Neuron (in vitro differentiated cells): ENCODE results near the gene GGACT.

Source experiments
- H2AFZ ChIP-seq: one replicate; pipeline ENCODE4 v1.6.1; 2013; ENCODE audit warnings: low read depth, mild to moderate bottlenecking, inconsistent platforms, low read length, moderate library complexity
- H3K27me3 ChIP-seq: one replicate; pipeline ENCODE4 v1.6.1; 2013; ENCODE audit warnings: low read length; ENCODE audit not compliant: insufficient read depth
- H3K36me3 ChIP-seq: one replicate; pipeline ENCODE4 v1.6.1; 2013; ENCODE audit warnings: low read length; ENCODE audit not compliant: insufficient read depth
- H3K4me1 ChIP-seq: one replicate; pipeline ENCODE4 v1.6.1; 2013; ENCODE audit warnings: low read length; ENCODE audit not compliant: insufficient read depth
- H3K4me3 ChIP-seq: 2 replicates; pipeline ENCODE4 v1.5.1; 2013; ENCODE audit warnings: mild to moderate bottlenecking, low read length, moderate library complexity
- H3K9me3 ChIP-seq: one replicate; pipeline ENCODE4 v1.6.1; 2013; ENCODE audit warnings: low read length

GGACT gene

GRCh38 chr13:100540621-100541020 is 48.0 kb downstream of the GGACT start:
- no peak overlapping the region for H2AFZ ChIP-seq

GRCh38 chr13:100537951-100538462 is 50.6 kb downstream of the GGACT start:
- H3K4me1 ChIP-seq: no peaks in the 10 kb centered on the region
- no peak overlapping the region for H2AFZ ChIP-seq
- H3K9me3 ChIP-seq: peaks cover under 1% of the 10 kb centered on the region
- no peak overlapping the region for H3K4me3 ChIP-seq
- H3K36me3 ChIP-seq: peaks cover 2% of the 10 kb centered on the region
- no peaks in the 10 kb centered on the region for H3K27me3 ChIP-seq

More at GRCh38 chr13:100540621-100541020, 48.0 kb downstream of the GGACT start:
- no peaks in the 10 kb centered on the region for H3K27me3 ChIP-seq
- no peaks in the 10 kb centered on the region for H3K36me3 ChIP-seq
- H3K4me1 ChIP-seq: no peaks in the 10 kb centered on the region
- no peaks in the 10 kb centered on the region for H3K9me3 ChIP-seq
- no peak overlapping the region for H3K4me3 ChIP-seq

DNA sequence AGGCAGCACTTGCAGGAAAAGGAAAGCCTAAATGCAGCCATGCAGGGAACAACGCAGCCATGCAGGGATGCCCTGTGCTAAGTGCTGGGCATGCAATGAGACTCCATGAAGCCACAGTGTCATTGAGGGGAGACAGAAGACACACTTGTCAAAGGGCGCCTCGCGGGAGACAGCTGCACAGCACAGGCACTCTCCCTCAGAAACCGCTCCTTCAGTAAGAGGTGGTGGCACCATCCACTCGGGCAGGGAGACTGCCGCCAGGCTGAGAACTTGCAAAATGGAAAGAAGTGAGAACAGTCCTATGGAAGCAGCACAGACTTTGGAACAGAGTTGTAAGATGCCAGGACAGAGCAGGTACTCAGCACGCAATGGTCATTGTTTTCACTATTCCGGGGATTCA is 51.1 kb downstream of the GGACT start:
- no peaks in the 10 kb centered on the region for H3K27me3 ChIP-seq
- peaks cover 6% of the 10 kb centered on the region for H3K36me3 ChIP-seq
- H3K4me3 ChIP-seq: no peak overlapping the region
- H2AFZ ChIP-seq: no peak overlapping the region
- H3K4me1 ChIP-seq: no peaks in the 10 kb centered on the region
- peaks cover 3% of the 10 kb centered on the region for H3K9me3 ChIP-seq

DNA sequence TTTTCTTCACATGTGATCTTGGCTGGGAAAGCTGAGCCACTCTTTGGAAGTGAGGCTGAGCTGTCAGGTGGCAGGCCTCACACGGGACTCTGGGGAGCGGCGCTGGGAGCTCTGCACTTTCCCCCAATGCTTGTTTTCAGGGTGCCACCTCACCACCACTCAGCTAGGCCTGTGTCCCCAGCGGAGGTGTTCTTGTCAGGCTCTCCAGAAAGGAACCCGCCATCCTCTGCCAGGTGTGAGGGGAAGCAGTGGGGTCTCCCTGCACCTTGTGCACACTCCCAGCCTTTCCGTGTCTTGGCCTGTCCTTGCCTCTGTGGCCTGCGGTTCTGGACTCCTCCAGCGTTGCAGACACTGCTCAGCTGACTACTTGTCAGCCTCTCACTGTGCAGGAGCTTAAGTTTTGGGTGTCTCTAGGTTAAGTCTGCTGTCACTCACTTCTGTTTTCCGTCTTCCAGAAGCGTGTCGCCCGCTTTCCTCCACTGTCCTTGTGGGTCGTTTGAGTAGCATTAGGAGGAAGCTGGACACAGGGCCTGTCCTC is 51.9 kb downstream of the GGACT start:
- H3K4me1 ChIP-seq: no peaks in the 10 kb centered on the region
- no peaks in the 10 kb centered on the region for H3K27me3 ChIP-seq
- no peak overlapping the region for H3K4me3 ChIP-seq
- H3K9me3 ChIP-seq: peaks cover 5% of the 10 kb centered on the region
- H2AFZ ChIP-seq: no peak overlapping the region
- H3K36me3 ChIP-seq: peaks cover 9% of the 10 kb centered on the region

DNA sequence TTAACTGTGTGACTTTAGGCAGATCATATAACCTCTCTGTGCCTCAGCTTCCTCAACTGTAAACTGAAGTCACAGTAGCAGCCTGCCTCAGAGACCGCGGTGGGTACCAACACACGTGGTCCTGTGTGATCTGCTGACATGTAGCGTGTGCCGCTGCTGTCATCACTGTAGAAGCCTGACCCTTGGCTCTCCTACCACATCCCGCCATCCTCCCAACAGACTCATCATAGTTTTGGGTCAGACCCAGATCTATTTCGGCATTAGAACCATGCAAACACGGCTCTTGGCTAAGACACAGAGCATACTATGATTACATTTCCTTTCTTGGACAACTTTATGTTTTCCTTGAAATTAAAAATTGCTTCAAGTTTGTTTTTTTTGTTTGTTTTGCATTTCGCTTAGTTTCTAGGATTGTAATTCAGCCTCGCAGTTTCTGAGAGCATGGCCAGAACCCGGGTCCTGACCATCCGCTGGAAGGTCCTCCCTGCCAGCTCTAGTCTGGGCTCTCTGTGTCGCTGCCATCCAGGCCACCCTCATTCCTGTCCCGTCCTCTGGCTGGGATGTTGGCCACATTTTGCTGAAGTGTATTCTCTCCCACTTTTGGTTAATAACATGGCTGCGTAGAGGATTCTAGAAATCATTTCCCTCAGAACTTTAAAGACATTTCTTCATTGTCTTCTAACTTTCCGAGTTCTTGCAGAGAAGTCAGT is 53.0 kb downstream of the GGACT start:
- Histone ChIP-seq H2AFZ (no peak overlapping the region), H3K9me3 (peaks cover 7% of the 10 kb centered on the region), H3K4me3 (no peak overlapping the region), H3K36me3 (peaks cover 13% of the 10 kb centered on the region), H3K27me3 (no peaks in the 10 kb centered on the region), H3K4me1 (no peaks in the 10 kb centered on the region)

GRCh38 chr13:100534911-100535310 is 53.7 kb downstream of the GGACT start:
- Histone ChIP-seq H3K4me3 (no peak overlapping the region), H2AFZ (no peak overlapping the region), H3K36me3 (peaks cover 17% of the 10 kb centered on the region), H3K4me1 (no peaks in the 10 kb centered on the region), H3K9me3 (peaks cover 7% of the 10 kb centered on the region), H3K27me3 (no peaks in the 10 kb centered on the region)

DNA sequence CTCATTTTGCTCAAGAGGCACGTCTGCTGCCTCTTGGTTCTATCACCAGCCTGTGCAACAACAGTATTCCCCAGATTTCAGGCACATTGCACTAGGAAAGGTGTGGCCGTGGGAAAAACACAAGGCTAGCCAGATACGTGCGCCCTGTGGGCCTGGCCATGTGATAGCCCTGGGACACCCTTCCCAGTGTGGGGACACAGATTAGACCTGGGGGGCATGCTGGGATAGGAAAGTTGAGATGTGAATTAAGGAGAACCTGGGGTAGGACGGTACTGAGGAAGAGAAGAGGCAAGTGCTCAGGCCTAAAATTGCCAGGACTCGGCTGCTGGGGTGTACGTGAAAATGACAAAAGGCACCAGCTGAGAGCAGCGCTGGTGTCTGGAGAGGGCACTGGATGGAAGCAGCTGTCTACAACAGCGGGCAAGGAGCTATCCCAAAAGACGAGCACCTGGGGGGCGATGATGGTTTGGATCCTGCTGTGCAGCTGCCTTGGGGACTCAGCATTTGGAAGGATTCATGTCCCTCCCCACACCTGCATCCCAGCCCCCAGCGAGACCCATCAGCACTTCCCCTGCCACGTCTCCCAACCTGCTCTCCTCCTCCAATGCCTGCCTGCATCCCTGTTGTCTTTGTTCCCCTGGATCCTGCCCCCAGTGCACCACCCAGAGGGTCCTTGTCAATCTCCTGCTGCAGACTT is 54.3 kb downstream of the GGACT start:
- peaks cover 22% of the 10 kb centered on the region for H3K36me3 ChIP-seq
- no peaks in the 10 kb centered on the region for H3K4me1 ChIP-seq
- peaks cover 7% of the 10 kb centered on the region for H3K9me3 ChIP-seq
- H3K27me3 ChIP-seq: no peaks in the 10 kb centered on the region
- H3K4me3 ChIP-seq: no peak overlapping the region
- no peak overlapping the region for H2AFZ ChIP-seq

- Histone ChIP-seq H3K36me3 (peaks cover 23% of the 10 kb centered on the region), H3K9me3 (peaks cover 7% of the 10 kb centered on the region), H3K4me3 (no peak overlapping the region)
Measured at GRCh38 chr13:100533588-100534041, 55.0 kb downstream of the GGACT start.

DNA sequence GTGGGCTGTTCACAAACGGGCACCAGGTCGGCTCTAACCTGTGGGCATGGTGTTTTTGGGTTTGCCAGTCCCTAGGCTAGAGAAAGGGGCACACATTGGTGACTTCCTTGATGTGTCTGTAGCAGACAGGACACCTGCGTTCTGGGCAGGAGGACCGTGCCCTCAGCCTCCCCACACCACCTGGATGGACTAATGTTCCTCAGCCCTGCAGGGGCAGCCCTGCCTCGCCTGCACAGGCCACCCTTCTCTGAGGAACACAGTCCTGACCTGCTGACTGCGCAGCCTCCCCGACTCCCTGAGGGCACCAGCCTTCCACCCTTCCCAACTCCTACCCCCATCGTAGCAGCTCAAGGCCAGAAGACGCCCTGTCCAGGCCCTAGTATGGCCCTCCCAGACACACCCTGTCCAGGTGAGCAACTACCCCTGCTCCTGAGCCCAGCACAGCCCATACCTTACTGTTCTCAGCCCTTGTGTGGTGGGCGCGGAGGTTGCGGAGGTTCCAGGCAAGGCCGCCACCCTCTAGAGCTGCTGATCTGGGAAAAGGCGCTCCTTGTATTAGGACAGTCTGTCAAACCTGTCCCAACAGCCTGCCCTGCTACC is 55.7 kb downstream of the GGACT start:
- peaks cover 7% of the 10 kb centered on the region for H3K9me3 ChIP-seq
- no peak overlapping the region for H3K4me3 ChIP-seq
- H2AFZ ChIP-seq: no peak overlapping the region
- peaks cover 23% of the 10 kb centered on the region for H3K36me3 ChIP-seq
- no peaks in the 10 kb centered on the region for H3K27me3 ChIP-seq
- no peaks in the 10 kb centered on the region for H3K4me1 ChIP-seq

More at GRCh38 chr13:100533588-100534041, 55.0 kb downstream of the GGACT start:
- H3K27me3 ChIP-seq: no peaks in the 10 kb centered on the region
- H3K4me1 ChIP-seq: no peaks in the 10 kb centered on the region
- no peak overlapping the region for H2AFZ ChIP-seq

GRCh38 chr13:100532090-100532766 is 56.4 kb downstream of the GGACT start:
- H3K4me1 ChIP-seq: no peaks in the 10 kb centered on the region
- H2AFZ ChIP-seq: no peak overlapping the region
- peaks cover 28% of the 10 kb centered on the region for H3K36me3 ChIP-seq
- H3K4me3 ChIP-seq: no peak overlapping the region
- no peaks in the 10 kb centered on the region for H3K27me3 ChIP-seq
- peaks cover 7% of the 10 kb centered on the region for H3K9me3 ChIP-seq

DNA sequence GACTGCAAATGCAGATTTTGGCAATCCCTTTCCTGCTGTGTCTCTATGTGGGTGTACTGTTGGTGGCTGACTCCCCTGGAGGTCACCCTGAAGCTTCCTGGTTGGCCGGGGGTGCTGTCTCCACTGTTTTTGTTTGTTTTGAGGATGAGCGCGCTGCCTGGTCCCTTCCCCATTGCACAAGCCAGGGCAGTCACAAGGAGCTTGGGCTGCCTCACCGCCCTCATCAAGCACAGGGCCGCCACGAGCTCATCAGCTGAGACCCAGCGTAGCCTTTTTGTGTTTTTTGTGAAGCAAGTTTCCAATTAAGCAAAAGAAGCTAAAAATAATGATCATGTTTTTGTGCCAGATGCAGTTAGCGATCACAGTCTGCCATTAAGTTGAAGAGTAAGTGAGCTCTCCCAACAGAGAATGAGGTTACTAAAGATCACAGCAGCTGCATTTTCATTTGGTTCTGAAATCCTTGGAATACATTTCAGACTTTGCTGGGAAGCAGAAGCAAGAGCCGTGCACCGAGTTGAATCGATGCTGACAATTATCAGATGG is 57.8 kb downstream of the GGACT start:
- peaks cover 35% of the 10 kb centered on the region for H3K36me3 ChIP-seq
- H2AFZ ChIP-seq: no peak overlapping the region
- no peaks in the 10 kb centered on the region for H3K4me1 ChIP-seq
- H3K27me3 ChIP-seq: no peaks in the 10 kb centered on the region
- H3K4me3 ChIP-seq: no peak overlapping the region
- peaks cover 7% of the 10 kb centered on the region for H3K9me3 ChIP-seq

- Histone ChIP-seq H3K4me1 (no peaks in the 10 kb centered on the region), H3K9me3 (peaks cover 7% of the 10 kb centered on the region), H3K36me3 (peaks cover 35% of the 10 kb centered on the region), H3K27me3 (no peaks in the 10 kb centered on the region), H3K4me3 (no peak overlapping the region), H2AFZ (no peak overlapping the region)
Measured at GRCh38 chr13:100529666-100530377, 58.8 kb downstream of the GGACT start.
